ENCODE data around the gene PARD3B.

Gene PARD3B

GRCh38 chr2:204691911-204692510, 146.7 kb downstream of the PARD3B start:
- Histone ChIP-seq H3K9ac (ENCODE audit: low read length) (no peak overlapping the region), H3K36me3 (ENCODE audit: control insufficient read depth, insufficient read depth, low read length) (no peaks in the 10 kb centered on the region), H3K4me1 (ENCODE audit: control insufficient read depth, insufficient read depth, low read length) (no peaks in the 10 kb centered on the region), H3K4me3 (ENCODE audit: low read length) (no peak overlapping the region), H3K9me3 (ENCODE audit: control insufficient read depth, low read length) (no peaks in the 10 kb centered on the region), H3K27me3 (ENCODE audit: control insufficient read depth, insufficient read depth, low read length) (no peaks in the 10 kb centered on the region)

DNA sequence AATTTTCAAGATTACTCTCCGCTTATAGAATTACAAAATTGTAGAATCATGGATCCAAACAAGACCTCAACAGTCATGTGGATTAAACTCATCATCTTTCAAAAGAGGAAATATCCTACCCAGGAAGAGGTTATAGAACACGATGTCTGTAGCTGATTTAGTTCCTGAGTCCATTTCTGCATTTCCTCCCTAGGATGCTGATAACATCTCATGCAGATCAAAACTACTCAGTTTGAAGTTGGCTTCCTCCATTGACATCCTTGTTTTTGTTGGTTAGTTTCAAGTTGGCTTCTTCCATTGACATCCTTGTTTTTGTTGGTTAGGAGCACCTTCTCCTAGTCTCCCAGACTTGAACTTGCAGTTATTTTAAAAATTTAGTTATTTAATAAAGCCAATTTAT, 147.5 kb downstream of the PARD3B start:
- Histone ChIP-seq H3K9ac (ENCODE audit: low read length) (no peak overlapping the region), H3K27me3 (ENCODE audit: control insufficient read depth, insufficient read depth, low read length) (no peaks in the 10 kb centered on the region), H3K4me1 (ENCODE audit: control insufficient read depth, insufficient read depth, low read length) (no peaks in the 10 kb centered on the region), H3K4me3 (ENCODE audit: low read length) (no peak overlapping the region), H3K9me3 (ENCODE audit: control insufficient read depth, low read length) (no peaks in the 10 kb centered on the region), H3K36me3 (ENCODE audit: control insufficient read depth, insufficient read depth, low read length) (no peaks in the 10 kb centered on the region)

GRCh38 chr2:204693262-204693661, 148.0 kb downstream of the PARD3B start:
- Histone ChIP-seq H3K36me3 (ENCODE audit: control insufficient read depth, insufficient read depth, low read length) (no peaks in the 10 kb centered on the region), H3K9ac (ENCODE audit: low read length) (no peak overlapping the region), H3K9me3 (ENCODE audit: control insufficient read depth, low read length) (no peaks in the 10 kb centered on the region), H3K4me3 (ENCODE audit: low read length) (no peak overlapping the region), H3K27me3 (ENCODE audit: control insufficient read depth, insufficient read depth, low read length) (no peaks in the 10 kb centered on the region), H3K4me1 (ENCODE audit: control insufficient read depth, insufficient read depth, low read length) (no peaks in the 10 kb centered on the region)

GRCh38 chr2:204695506-204695905, 150.2 kb downstream of the PARD3B start:
- H3K9ac ChIP-seq (ENCODE audit: low read length): no peak overlapping the region
- no peaks in the 10 kb centered on the region for H3K9me3 ChIP-seq (ENCODE audit: control insufficient read depth, low read length)
- no peaks in the 10 kb centered on the region for H3K4me1 ChIP-seq (ENCODE audit: control insufficient read depth, insufficient read depth, low read length)
- H3K27me3 ChIP-seq (ENCODE audit: control insufficient read depth, insufficient read depth, low read length): no peaks in the 10 kb centered on the region
- no peaks in the 10 kb centered on the region for H3K36me3 ChIP-seq (ENCODE audit: control insufficient read depth, insufficient read depth, low read length)
- no peak overlapping the region for H3K4me3 ChIP-seq (ENCODE audit: low read length)

DNA sequence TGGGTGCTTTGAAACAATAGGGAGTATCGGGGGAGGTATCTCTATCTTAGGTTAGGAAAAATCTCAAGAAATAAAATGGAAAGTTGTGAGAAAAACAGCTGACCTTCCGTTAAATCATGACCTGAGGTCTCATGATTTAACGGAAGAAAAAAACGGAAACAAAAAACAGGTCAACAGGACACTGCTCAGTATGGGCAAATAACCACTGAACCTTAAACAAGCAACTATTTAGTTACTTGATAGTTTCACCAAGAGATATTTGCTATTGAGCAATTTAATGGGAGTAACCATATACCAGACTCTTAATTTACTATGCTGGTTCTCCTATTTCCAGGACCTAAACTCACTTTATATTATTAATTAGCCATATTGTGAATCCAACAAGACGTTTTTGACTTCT, 150.8 kb downstream of the PARD3B start:
- no peaks in the 10 kb centered on the region for H3K4me1 ChIP-seq (ENCODE audit: control insufficient read depth, insufficient read depth, low read length)
- H3K4me3 ChIP-seq (ENCODE audit: low read length): no peak overlapping the region
- H3K27me3 ChIP-seq (ENCODE audit: control insufficient read depth, insufficient read depth, low read length): no peaks in the 10 kb centered on the region
- H3K9me3 ChIP-seq (ENCODE audit: control insufficient read depth, low read length): no peaks in the 10 kb centered on the region
- no peaks in the 10 kb centered on the region for H3K36me3 ChIP-seq (ENCODE audit: control insufficient read depth, insufficient read depth, low read length)
- no peak overlapping the region for H3K9ac ChIP-seq (ENCODE audit: low read length)

- Histone ChIP-seq H3K36me3 (ENCODE audit: control insufficient read depth, insufficient read depth, low read length) (no peaks in the 10 kb centered on the region), H3K9me3 (ENCODE audit: control insufficient read depth, low read length) (no peaks in the 10 kb centered on the region), H3K4me3 (ENCODE audit: low read length) (no peak overlapping the region), H3K4me1 (ENCODE audit: control insufficient read depth, insufficient read depth, low read length) (no peaks in the 10 kb centered on the region), H3K27me3 (ENCODE audit: control insufficient read depth, insufficient read depth, low read length) (no peaks in the 10 kb centered on the region), H3K9ac (ENCODE audit: low read length) (no peak overlapping the region)
Observed at GRCh38 chr2:204705243-204705932, 160.1 kb downstream of the PARD3B start.

DNA sequence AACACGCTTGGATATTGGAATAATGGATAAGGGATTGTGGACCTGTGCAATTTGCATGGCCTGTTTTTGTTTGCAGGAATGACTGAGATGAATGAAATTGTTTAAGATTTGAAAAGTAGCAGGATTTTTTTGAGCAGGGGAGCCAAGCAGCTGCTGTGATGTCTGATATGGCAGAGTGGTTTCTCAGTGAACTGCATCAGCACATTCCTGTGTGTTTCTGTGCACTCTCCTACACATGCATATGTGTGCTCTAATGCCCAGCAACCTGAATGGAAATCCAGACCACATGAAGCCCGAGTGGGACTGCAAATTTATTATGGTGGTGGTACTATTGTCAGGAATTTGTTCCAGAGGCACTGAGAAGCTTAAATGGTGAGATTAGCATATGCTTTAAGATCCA, 161.7 kb downstream of the PARD3B start:
- H3K4me3 ChIP-seq (ENCODE audit: low read length): no peak overlapping the region
- no peak overlapping the region for H3K9ac ChIP-seq (ENCODE audit: low read length)
- H3K27me3 ChIP-seq (ENCODE audit: control insufficient read depth, insufficient read depth, low read length): no peaks in the 10 kb centered on the region
- H3K36me3 ChIP-seq (ENCODE audit: control insufficient read depth, insufficient read depth, low read length): no peaks in the 10 kb centered on the region
- H3K4me1 ChIP-seq (ENCODE audit: control insufficient read depth, insufficient read depth, low read length): no peaks in the 10 kb centered on the region
- H3K9me3 ChIP-seq (ENCODE audit: control insufficient read depth, low read length): no peaks in the 10 kb centered on the region

GRCh38 chr2:204713211-204713610, 167.9 kb downstream of the PARD3B start:
- no peaks in the 10 kb centered on the region for H3K4me1 ChIP-seq (ENCODE audit: control insufficient read depth, insufficient read depth, low read length)
- no peaks in the 10 kb centered on the region for H3K27me3 ChIP-seq (ENCODE audit: control insufficient read depth, insufficient read depth, low read length)
- H3K4me3 ChIP-seq (ENCODE audit: low read length): no peak overlapping the region
- H3K9me3 ChIP-seq (ENCODE audit: control insufficient read depth, low read length): no peaks in the 10 kb centered on the region
- no peaks in the 10 kb centered on the region for H3K36me3 ChIP-seq (ENCODE audit: control insufficient read depth, insufficient read depth, low read length)
- no peak overlapping the region for H3K9ac ChIP-seq (ENCODE audit: low read length)

DNA sequence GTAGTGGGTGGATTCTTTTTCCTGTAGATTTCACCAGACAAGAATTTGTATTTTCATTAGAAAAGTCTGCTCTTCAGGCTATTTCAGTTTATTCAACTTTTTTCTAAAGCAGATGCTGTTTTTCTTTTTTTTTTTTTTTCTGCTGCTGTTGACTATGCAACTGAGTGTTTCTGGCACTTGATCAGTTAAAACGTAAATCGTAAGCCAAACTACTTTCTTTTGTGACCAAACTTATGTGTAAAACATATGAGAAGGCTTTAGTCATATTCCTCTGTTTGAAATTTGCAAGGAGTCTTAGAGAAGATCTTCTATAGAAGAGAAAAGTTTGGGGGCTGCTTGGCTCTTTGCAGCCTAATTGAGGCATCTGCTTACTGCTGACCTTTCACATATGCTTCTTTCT, 170.1 kb downstream of the PARD3B start:
- H3K4me3 ChIP-seq (ENCODE audit: low read length): no peak overlapping the region
- no peaks in the 10 kb centered on the region for H3K4me1 ChIP-seq (ENCODE audit: control insufficient read depth, insufficient read depth, low read length)
- H3K9ac ChIP-seq (ENCODE audit: low read length): no peak overlapping the region
- no peaks in the 10 kb centered on the region for H3K27me3 ChIP-seq (ENCODE audit: control insufficient read depth, insufficient read depth, low read length)
- no peaks in the 10 kb centered on the region for H3K9me3 ChIP-seq (ENCODE audit: control insufficient read depth, low read length)
- H3K36me3 ChIP-seq (ENCODE audit: control insufficient read depth, insufficient read depth, low read length): no peaks in the 10 kb centered on the region

DNA sequence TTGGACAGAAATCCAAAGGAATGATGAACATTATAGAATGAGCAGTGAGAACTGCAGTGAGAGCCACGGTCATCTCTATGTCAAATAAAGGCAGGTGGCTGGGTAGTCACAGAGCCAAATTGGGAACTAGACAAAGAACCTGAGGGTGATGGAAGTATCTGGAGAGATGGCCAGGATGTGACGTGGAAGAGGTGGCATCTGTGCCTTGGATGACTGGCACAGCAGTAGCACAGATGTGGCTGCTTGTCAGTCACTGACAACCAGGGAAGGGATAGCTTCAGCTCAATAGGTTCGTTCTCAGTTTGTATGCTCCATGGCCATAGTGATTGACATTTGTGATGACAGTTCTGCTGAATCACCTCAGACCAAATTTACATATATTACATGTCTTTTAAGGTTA, 172.3 kb downstream of the PARD3B start:
- no peak overlapping the region for H3K4me3 ChIP-seq (ENCODE audit: low read length)
- H3K27me3 ChIP-seq (ENCODE audit: control insufficient read depth, insufficient read depth, low read length): no peaks in the 10 kb centered on the region
- no peaks in the 10 kb centered on the region for H3K9me3 ChIP-seq (ENCODE audit: control insufficient read depth, low read length)
- H3K36me3 ChIP-seq (ENCODE audit: control insufficient read depth, insufficient read depth, low read length): no peaks in the 10 kb centered on the region
- H3K4me1 ChIP-seq (ENCODE audit: control insufficient read depth, insufficient read depth, low read length): no peaks in the 10 kb centered on the region
- H3K9ac ChIP-seq (ENCODE audit: low read length): no peak overlapping the region

DNA sequence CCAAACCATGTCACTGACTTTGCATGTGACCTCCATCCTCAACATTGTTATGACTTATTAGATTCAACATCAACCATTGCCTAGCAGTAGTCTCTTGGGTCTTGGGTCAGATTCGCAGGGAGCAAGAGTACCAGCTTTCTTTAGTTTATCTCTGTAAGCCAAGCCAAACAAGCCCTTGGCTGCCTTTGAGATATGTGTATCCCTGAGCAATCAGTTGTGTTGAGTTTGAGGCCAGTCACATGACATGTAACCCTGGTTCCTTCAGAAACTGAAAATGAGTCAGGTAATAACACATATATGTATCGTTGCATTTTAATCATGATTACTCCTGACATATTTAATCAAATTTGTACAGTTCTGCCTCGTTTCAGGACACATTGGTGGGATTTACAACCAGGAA, 173.3 kb downstream of the PARD3B start:
- Histone ChIP-seq H3K9ac (ENCODE audit: low read length) (no peak overlapping the region), H3K36me3 (ENCODE audit: control insufficient read depth, insufficient read depth, low read length) (no peaks in the 10 kb centered on the region), H3K4me1 (ENCODE audit: control insufficient read depth, insufficient read depth, low read length) (no peaks in the 10 kb centered on the region), H3K27me3 (ENCODE audit: control insufficient read depth, insufficient read depth, low read length) (no peaks in the 10 kb centered on the region), H3K4me3 (ENCODE audit: low read length) (no peak overlapping the region), H3K9me3 (ENCODE audit: control insufficient read depth, low read length) (no peaks in the 10 kb centered on the region)

GRCh38 chr2:204720874-204721273, 175.6 kb downstream of the PARD3B start:
- Histone ChIP-seq H3K9me3 (ENCODE audit: control insufficient read depth, low read length) (no peaks in the 10 kb centered on the region), H3K27me3 (ENCODE audit: control insufficient read depth, insufficient read depth, low read length) (no peaks in the 10 kb centered on the region), H3K4me1 (ENCODE audit: control insufficient read depth, insufficient read depth, low read length) (no peaks in the 10 kb centered on the region), H3K4me3 (ENCODE audit: low read length) (no peak overlapping the region), H3K9ac (ENCODE audit: low read length) (no peak overlapping the region), H3K36me3 (ENCODE audit: control insufficient read depth, insufficient read depth, low read length) (no peaks in the 10 kb centered on the region)

GRCh38 chr2:204722207-204722606, 176.9 kb downstream of the PARD3B start:
- no peaks in the 10 kb centered on the region for H3K27me3 ChIP-seq (ENCODE audit: control insufficient read depth, insufficient read depth, low read length)
- no peaks in the 10 kb centered on the region for H3K9me3 ChIP-seq (ENCODE audit: control insufficient read depth, low read length)
- no peak overlapping the region for H3K4me3 ChIP-seq (ENCODE audit: low read length)
- H3K4me1 ChIP-seq (ENCODE audit: control insufficient read depth, insufficient read depth, low read length): peaks cover 8% of the 10 kb centered on the region
- no peaks in the 10 kb centered on the region for H3K36me3 ChIP-seq (ENCODE audit: control insufficient read depth, insufficient read depth, low read length)
- no peak overlapping the region for H3K9ac ChIP-seq (ENCODE audit: low read length)

Data from mucosa of stomach (tissue), 1 donor.